ENCODE data around the gene ZBTB16.

ZBTB16 gene

GRCh38 chr11:114282488-114282887 is 223.0 kb downstream of the ZBTB16 start:
- Histone ChIP-seq H3K4me3 (replicated peaks; ENCODE audit: insufficient read depth, low read length) (no peak overlapping the region), H3K27ac (replicated peaks) (no peak overlapping the region), H3K27me3 (ENCODE audit: insufficient read depth, poor library complexity, severe bottlenecking) (peaks cover 2% of the 10 kb centered on the region)
- TF ChIP-seq SPI1 (IDR thresholded peaks at IDR 0.05; ENCODE audit: borderline replicate concordance, low read depth) (no peak), CTCF (IDR thresholded peaks at IDR 0.05; ENCODE audit: insufficient read depth, low read length) (no peak), REST (IDR thresholded peaks at IDR 0.05; ENCODE audit: insufficient replicate concordance, low read depth) (no peak), GABPA (IDR thresholded peaks at IDR 0.05; ENCODE audit: low read depth) (no peak)
- DNase-seq (ENCODE audit: low read depth in 1 of 2, low spot score in 1 of 2) = no peak

GRCh38 chr11:114283422-114283821 is 223.9 kb downstream of the ZBTB16 start:
- no peak for DNase-seq (ENCODE audit: low read depth in 1 of 2, low spot score in 1 of 2)
- TF ChIP-seq GABPA (IDR thresholded peaks at IDR 0.05; ENCODE audit: low read depth) (no peak), SPI1 (IDR thresholded peaks at IDR 0.05; ENCODE audit: borderline replicate concordance, low read depth) (no peak), REST (IDR thresholded peaks at IDR 0.05; ENCODE audit: insufficient replicate concordance, low read depth) (no peak), POLR2AphosphoS5 (IDR thresholded peaks at IDR 0.05; ENCODE audit: low read depth) (no peak), CTCF (IDR thresholded peaks at IDR 0.05; ENCODE audit: insufficient read depth, low read length) (no peak)
- no peaks in the 10 kb centered on the region for H3K27me3 ChIP-seq (ENCODE audit: insufficient read depth, poor library complexity, severe bottlenecking)
- H3K27ac ChIP-seq (replicated peaks) = no peak overlapping the region
- no peak overlapping the region for H3K4me3 ChIP-seq (replicated peaks; ENCODE audit: insufficient read depth, low read length)

GRCh38 chr11:114284021-114284420 is 224.5 kb downstream of the ZBTB16 start:
- Histone ChIP-seq H3K27ac (replicated peaks) (no peak overlapping the region), H3K4me3 (replicated peaks; ENCODE audit: insufficient read depth, low read length) (no peak overlapping the region), H3K27me3 (ENCODE audit: insufficient read depth, poor library complexity, severe bottlenecking) (no peaks in the 10 kb centered on the region)
- no peak for TF ChIP-seq CTCF (IDR thresholded peaks at IDR 0.05; ENCODE audit: insufficient read depth, low read length)
- TF ChIP-seq SPI1 (IDR thresholded peaks at IDR 0.05; ENCODE audit: borderline replicate concordance, low read depth) = no peak
- no peak for TF ChIP-seq GABPA (IDR thresholded peaks at IDR 0.05; ENCODE audit: low read depth)
- no peak for TF ChIP-seq REST (IDR thresholded peaks at IDR 0.05; ENCODE audit: insufficient replicate concordance, low read depth)
- no peak for TF ChIP-seq POLR2AphosphoS5 (IDR thresholded peaks at IDR 0.05; ENCODE audit: low read depth)
- no peak for DNase-seq (ENCODE audit: low read depth in 1 of 2, low spot score in 1 of 2)

Data from HL-60 (cell line).